GM12878 (cell line): ENCODE results near the gene TNFSF13. TPM values are rescaled to one million over a fixed set of nuclear protein-coding genes. Genes with fewer than 3 reads are reported as not detected.

Experiments used
- BCL11A ChIP-seq: IDR thresholded peaks from 2 replicates; pipeline ENCODE4 v1.6.1; 2011; ENCODE audit warnings: low read depth, low read length
- BCL3 ChIP-seq: IDR thresholded peaks from 2 replicates; pipeline ENCODE4 v1.6.1; 2011; ENCODE audit warnings: borderline replicate concordance, low read depth, mild to moderate bottlenecking, moderate library complexity, low read length; ENCODE audit not compliant: insufficient read depth, poor library complexity, severe bottlenecking
- BHLHE40 ChIP-seq, 2 experiments: fragments of 450-650 bp in 1 of 2; IDR thresholded peaks; 2 replicates each; pipeline ENCODE4 v1.6.1; 2011 to 2017; ENCODE audit warnings: low read depth in 2 of 2, borderline replicate concordance in 1 of 2, improper control_type of control experiment in 1 of 2, low read length in 1 of 2, mild to moderate bottlenecking in 1 of 2
- CBFB ChIP-seq: IDR thresholded peaks from 2 replicates; pipeline ENCODE4 v1.6.1; 2016; ENCODE audit warnings: antibody characterized with exemption, low read depth
- CBX3 ChIP-seq: fragments of 200-600 bp; sonication (generic); IDR thresholded peaks from 2 replicates; pipeline ENCODE4 v1.6.1; 2016; ENCODE audit warnings: low read depth, borderline replicate concordance
- CTCF ChIP-seq, 3 experiments: IDR thresholded peaks in 2 of 3; conservative IDR thresholded peaks in 1 of 3; 2 replicates each; pipeline ENCODE4 v1.5.1; 2011; ENCODE audit warnings: low read depth in 3 of 3, low read length in 3 of 3, mild to moderate bottlenecking in 3 of 3, control low read depth in 2 of 3, moderate library complexity in 2 of 3, inconsistent platforms in 1 of 3, mixed read lengths in 1 of 3; ENCODE audit not compliant: control insufficient read depth in 2 of 3, insufficient read depth in 1 of 3; ENCODE audit errors: extremely low read depth in 1 of 3
- CUX1 ChIP-seq: IDR thresholded peaks from 2 replicates; pipeline ENCODE4 v1.6.1; 2012; ENCODE audit warnings: improper control_type of control experiment, low read depth, low read length; ENCODE audit not compliant: insufficient replicate concordance
- FOXM1 ChIP-seq: IDR thresholded peaks from 2 replicates; pipeline ENCODE4 v1.6.1; 2012; ENCODE audit warnings: low read depth, mild to moderate bottlenecking, inconsistent platforms, low read length, moderate library complexity
- IRF4 ChIP-seq: IDR thresholded peaks from 2 replicates; pipeline ENCODE4 v1.6.1; 2011; ENCODE audit warnings: low read depth, low read length
- KLF5 ChIP-seq: fragments of 450-650 bp; IDR thresholded peaks from 2 replicates; pipeline ENCODE4 v1.6.1; 2014; ENCODE audit warnings: mild to moderate bottlenecking; ENCODE audit not compliant: partially characterized antibody
- RFX5 ChIP-seq: IDR thresholded peaks from 2 replicates; pipeline ENCODE4 v1.6.1; 2011; ENCODE audit warnings: low read depth, low read length, improper control_type of control experiment
- RUNX3 ChIP-seq: IDR thresholded peaks from 2 replicates; pipeline ENCODE4 v1.6.1; 2012; ENCODE audit warnings: low read length, inconsistent platforms
- SMAD5 ChIP-seq: IDR thresholded peaks from 2 replicates; pipeline ENCODE4 v1.6.1; 2016; ENCODE audit warnings: antibody characterized with exemption, low read depth
- SMC3 ChIP-seq: IDR thresholded peaks from 2 replicates; pipeline ENCODE4 v1.6.1; 2011; ENCODE audit warnings: low read length, improper control_type of control experiment, borderline replicate concordance
- STAT1 ChIP-seq: fragments of 450-650 bp; conservative IDR thresholded peaks from 2 replicates; pipeline ENCODE4 v1.6.1; 2014; ENCODE audit warnings: antibody characterized with exemption, mild to moderate bottlenecking
- TCF7 ChIP-seq: IDR thresholded peaks from 2 replicates; pipeline ENCODE4 v1.6.1; 2014; ENCODE audit warnings: antibody characterized with exemption, borderline replicate concordance
- ZBTB4 ChIP-seq: fragments of 450-650 bp; formaldehyde crosslinking; IDR thresholded peaks from 2 replicates; pipeline ENCODE4 v1.4.0; 2022; ENCODE audit warnings: mild to moderate bottlenecking, moderate library complexity
- polyA plus RNA-seq, 11 experiments: library from polyadenylated mRNA; depleted of rRNA in 4 of 11; unstranded in 6 of 11; stranded (reverse) in 5 of 11; fragments of >200 nt; fragmentation: Nextera tagmentation in 4 of 11; fragmentation: Illumina TruSeq in 1 of 11; extraction: Ambion mirVana in 4 of 11; extraction: Trizol in 1 of 11; gene quantifications; 1 replicate in 1 of 11; 2 replicates in 10 of 11; pipeline versions ENCODE4 v1.2.1 to v1.2.3, GENCODE V29; 2011 to 2016; ENCODE audit warnings: inconsistent platforms in 2 of 11, missing spikeins in 2 of 11, low read depth in 1 of 11
- total RNA-seq, 4 experiments: library from RNA; depleted of rRNA in 3 of 4; stranded (reverse); fragments of >200 nt in 3 of 4; fragmentation: Illumina TruSeq in 1 of 4; extraction: Trizol in 1 of 4; gene quantifications; 2 replicates each; pipeline versions ENCODE4 v1.2.1 to v1.2.3, GENCODE V29; 2013 to 2021

The TNFSF13 gene
- total and polyA plus RNA-seq, 10 of the 15 experiments (the other 5 are each of a cell fraction or from before 2014, with no cell fraction given): 0.56 to 14.6 (median 9.7) TPM

- TF ChIP-seq CTCF (IDR thresholded peaks at IDR 0.05 in 2 of 3, conservative IDR thresholded peaks at IDR 0.05 in 1 of 3; ENCODE audit: control insufficient read depth in 2 of 3, extremely low read depth in 1 of 3, insufficient read depth in 1 of 3, low read depth in 3 of 3, low read length in 3 of 3) (no peak), SMAD5 (peak; percentile 98), FOXM1 (peak; percentile 53; the same call in 1 of the 2 replicates), BCL11A (0 out of 2 replicates have a peak, but pooled peaks have one; percentile 24), BHLHE40 (IDR thresholded peaks at IDR 0.05; ENCODE audit: borderline replicate concordance in 1 of 2, low read depth in 2 of 2, low read length in 1 of 2) (no peak), SMC3 (no peak), RUNX3 (no peak), RFX5 (no peak), CUX1 (no peak), ZBTB4 (0 out of 2 replicates have a peak, but pooled peaks have one; percentile 36), BCL3 (peak; percentile 9), TCF7 (no peak), CBX3 (no peak), IRF4 (no peak), CBFB (peak; percentile 94), KLF5 (peak; percentile 95), STAT1 (no peak)
These were observed 14.2 kb downstream of the TNFSF13 start (continued) for GRCh38 chr17:7572588-7573323.
